NCI-H128 (cell line): ENCODE results near the gene HDAC4.

ENCODE experiments used
- DNase-seq: peaks from one replicate; lab custom pipeline; 2025; ENCODE audit not compliant: unreplicated experiment; lab: John Stamatoyannopoulos, UW

HDAC4 gene

GRCh38 chr2:239299218-239299939, 101.4 kb downstream of the HDAC4 start:
- no peak for DNase-seq

GRCh38 chr2:239298116-239298804, 102.6 kb downstream of the HDAC4 start:
- no peak for DNase-seq

GRCh38 chr2:239297142-239298004, 103.4 kb downstream of the HDAC4 start:
- no peak for DNase-seq

- no peak for DNase-seq
These were observed 104.5 kb downstream of the HDAC4 start for GRCh38 chr2:239296020-239296932.

GRCh38 chr2:239295377-239296019, 105.3 kb downstream of the HDAC4 start:
- no peak for DNase-seq

- DNase-seq: no peak
These were observed 106.2 kb downstream of the HDAC4 start for GRCh38 chr2:239294571-239295054.

- DNase-seq: no peak
These were observed 106.9 kb downstream of the HDAC4 start for GRCh38 chr2:239293775-239294430.

- DNase-seq: no peak
These were observed 107.7 kb downstream of the HDAC4 start for GRCh38 chr2:239292959-239293774.

- no peak for DNase-seq
These were observed 108.3 kb downstream of the HDAC4 start for GRCh38 chr2:239292531-239292930.

- DNase-seq: no peak
These were observed 109.1 kb downstream of the HDAC4 start for GRCh38 chr2:239291475-239292350.

GRCh38 chr2:239290618-239291474, 110.0 kb downstream of the HDAC4 start:
- no peak for DNase-seq

- DNase-seq: no peak
These were observed 111.3 kb downstream of the HDAC4 start for GRCh38 chr2:239289545-239289944.

GRCh38 chr2:239288951-239289511, 111.8 kb downstream of the HDAC4 start:
- DNase-seq: no peak

- no peak for DNase-seq
These were observed 112.6 kb downstream of the HDAC4 start for GRCh38 chr2:239288237-239288636.

GRCh38 chr2:239287461-239287860, 113.4 kb downstream of the HDAC4 start:
- no peak for DNase-seq

- DNase-seq: no peak
These were observed 113.9 kb downstream of the HDAC4 start for GRCh38 chr2:239286901-239287300.

GRCh38 chr2:239285932-239286230, 114.9 kb downstream of the HDAC4 start:
- no peak for DNase-seq
